ENCODE measurements around the gene MUC2.
"Not testable (repeated sequence)": the region's sequence is repeated elsewhere in the genome, so short reads cannot be mapped to it uniquely, and the experiment has no call there.

Gene MUC2

DNA sequence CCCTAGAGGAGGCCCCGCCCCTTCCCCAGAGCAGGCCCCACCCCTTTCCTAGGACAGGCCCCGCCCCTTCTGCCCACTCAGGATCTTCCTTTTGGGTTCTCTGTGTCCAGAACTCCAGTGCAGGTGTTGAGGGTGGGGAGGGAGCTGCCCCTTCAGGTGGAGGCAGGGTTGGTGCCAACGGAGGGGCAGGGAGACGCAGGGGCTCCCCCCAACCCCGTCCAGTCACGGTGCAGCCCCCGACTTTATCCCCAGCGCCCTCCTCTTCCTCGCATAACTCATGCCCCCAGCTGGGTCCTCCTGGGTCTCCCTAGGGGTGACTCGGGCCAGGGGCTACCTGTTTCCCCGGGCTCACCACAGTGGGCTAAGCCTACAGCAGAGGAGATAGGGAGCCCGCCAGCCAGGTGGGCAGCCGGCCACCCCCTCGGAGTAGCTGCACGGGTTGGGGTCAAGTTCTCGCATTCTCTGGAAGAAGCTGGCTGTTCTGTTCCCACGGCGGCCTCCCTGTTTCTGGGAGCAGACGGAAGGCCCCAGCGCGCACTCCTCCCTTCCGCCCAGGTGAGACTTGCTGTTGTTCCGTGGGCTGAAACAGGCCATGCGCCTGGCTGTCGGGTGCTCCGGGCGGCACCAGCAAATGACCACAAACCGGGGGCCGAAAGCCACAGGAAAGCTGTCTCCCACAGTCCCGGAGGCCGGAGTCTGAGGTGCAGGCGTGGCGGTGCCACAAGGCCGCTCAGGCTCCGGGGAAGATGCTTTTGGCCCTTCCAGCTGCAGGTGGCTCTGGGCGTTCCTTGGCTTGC lies 38.9 kb downstream of the MUC2 start:
- intact Hi-C loops (cut with DNase I), result no loop called here
- DNase-seq, result peak in 8 of 10 donors; percentile 4 to 88 (median 16)

DNA sequence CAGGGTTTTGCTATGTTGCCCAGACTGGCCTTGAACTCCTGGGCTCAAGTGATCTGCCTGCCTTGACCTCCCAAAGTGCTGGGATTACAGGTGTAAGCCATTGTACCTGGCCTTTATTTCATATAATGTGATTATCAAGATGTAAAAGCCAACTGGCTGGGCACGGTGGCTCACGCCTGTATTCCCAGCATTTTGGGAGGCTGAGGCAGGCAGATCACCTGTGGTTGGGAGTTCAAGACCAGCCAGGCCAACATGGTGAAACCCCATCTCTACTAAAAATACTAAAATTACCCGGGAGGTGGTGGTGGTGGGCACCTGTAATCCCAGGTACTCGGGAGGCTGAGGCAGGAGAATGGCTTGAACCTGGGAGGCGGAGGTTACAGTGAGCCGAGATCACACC lies 40.6 kb downstream of the MUC2 start:
- peak in 4 of 10 donors; percentile 1 to 52 (median 26) for DNase-seq
- intact Hi-C loops (cut with DNase I), result not testable (repeated sequence)

DNA sequence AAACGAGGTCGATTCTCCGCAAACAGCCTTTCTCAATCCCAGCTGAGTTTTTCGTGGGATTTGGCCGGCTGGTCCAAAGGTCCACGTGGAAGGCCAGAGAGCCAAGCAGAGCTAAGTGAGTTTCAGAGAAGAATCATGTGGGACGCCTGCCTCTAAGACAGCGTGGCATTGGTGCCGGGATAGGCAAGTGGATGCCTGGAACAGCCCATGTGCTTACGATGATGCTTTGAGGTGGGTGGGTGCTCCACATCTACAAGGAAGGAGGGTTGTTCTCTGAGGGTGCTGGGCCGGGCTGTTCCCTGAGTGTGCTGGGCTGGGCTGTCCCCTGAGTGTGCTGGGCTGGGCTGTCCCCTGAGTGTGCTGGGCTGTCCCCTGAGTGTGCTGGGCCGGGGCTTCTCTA lies 41.4 kb downstream of the MUC2 start:
- DNase-seq, result peak in 5 of 10 donors; percentile 3 to 69 (median 42)
- intact Hi-C loops (cut with DNase I), result no loop called here

DNA sequence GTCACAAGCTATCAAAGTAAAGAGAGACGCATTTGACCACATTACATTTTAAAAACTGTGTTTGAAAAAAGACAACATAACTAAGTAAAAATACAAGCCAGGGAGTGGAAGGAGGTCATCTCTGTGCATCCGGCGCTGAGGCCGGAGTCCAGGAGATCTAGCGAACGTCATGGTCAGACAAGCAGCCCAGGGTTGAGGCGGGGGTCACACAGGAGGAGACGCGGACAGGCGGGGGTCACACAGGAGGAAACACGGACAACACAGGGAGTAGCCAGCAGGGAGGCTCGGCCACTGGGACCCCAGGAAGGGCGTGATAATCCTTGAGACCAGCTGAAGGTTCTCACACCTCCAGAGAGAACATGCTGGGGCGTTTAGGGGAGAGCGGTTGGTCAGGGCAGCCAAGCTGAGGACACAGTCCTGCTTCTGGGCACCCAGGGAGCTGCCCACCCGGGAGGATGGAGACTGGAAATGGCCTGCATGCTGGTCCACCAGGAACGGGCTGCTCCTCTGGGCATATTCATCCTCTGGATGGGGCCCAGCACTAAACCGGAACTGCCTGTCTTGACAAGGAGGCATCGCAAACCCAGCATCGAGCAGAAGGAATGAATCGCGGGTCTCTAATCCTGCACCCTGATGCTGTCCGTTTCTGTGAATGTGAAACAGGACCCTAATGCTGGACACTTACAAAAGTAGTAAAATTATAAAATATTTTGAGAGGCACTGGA lies 42.2 kb downstream of the MUC2 start:
- intact Hi-C loops (cut with DNase I), result no loop called here

GRCh38 chr11:1117992-1118391 lies 43.3 kb downstream of the MUC2 start:
- intact Hi-C loops (cut with DNase I), result no loop called here
- peak in 3 of 10 donors; percentile 5 to 43 (median 43) for DNase-seq

More for the DNA sequence above, 42.2 kb downstream of the MUC2 start:
- peak in 6 of 10 donors; percentile 6 to 80 (median 30) for DNase-seq

- peak in 3 of 10 donors; percentile 2 to 75 (median 48) for DNase-seq
- intact Hi-C loops (cut with DNase I), result no loop called here
Measured at GRCh38 chr11:1118755-1119603, 44.3 kb downstream of the MUC2 start.

DNA sequence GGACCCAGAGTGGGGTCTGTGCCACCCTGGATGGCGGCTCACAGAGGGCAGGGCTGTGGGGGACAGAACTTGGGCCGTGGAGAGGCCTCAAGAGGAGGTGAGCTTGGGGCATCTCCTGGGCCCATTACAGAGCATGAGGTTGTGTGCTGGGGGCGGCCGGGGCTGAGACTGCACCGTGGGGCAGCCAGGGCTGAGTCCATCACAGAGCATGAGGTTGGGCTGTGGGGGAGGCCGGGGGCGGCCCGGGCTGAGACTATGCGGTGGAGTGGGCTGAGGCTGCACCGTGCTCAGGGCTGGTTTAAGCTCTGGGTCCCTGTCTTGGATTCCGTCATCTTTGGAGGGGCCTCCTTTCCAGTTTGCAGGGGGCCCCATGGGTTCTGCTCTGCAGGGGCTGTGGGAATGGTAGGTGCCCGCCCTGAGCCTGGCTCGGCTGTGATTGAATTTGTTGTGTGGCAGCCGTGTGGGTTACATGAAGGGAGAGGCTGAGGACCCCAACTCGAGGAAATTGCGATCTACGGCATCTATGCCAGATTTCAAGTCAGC lies 45.0 kb downstream of the MUC2 start:
- DNase-seq, result peak in 3 of 10 donors; percentile 9 to 72 (median 61)
- intact Hi-C loops (cut with DNase I), result no loop called here

GRCh38 chr11:1120532-1121330 lies 46.1 kb downstream of the MUC2 start:
- peak in 2 of 10 donors; percentile 48 to 65 for DNase-seq

DNA sequence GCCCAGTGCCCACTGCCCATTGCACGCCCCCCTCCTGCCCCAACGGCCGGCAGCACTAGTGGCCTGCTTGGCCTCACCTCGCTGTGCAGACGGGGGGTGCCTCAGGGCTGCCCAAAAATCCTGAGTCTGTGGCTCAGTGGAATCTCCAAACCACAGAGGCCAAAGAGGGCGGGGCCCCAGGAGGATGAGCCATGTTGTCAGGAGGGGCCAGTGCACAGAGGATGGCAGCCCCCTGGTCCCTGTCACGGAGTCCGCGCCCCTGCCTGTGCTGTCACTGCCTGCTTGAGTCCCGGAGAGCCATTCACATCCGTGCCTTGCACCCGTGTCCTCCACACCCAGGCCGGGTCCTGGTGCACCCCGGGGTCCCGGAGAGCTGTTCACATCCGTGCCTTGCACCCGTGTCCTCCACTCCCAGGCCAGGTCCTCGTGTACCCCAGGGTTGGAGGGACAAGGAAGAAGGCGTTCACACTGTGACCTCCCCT lies 46.7 kb downstream of the MUC2 start:
- intact Hi-C loops (cut with DNase I), result no loop called here

More at GRCh38 chr11:1120532-1121330, 46.1 kb downstream of the MUC2 start:
- intact Hi-C loops (cut with DNase I), result no loop called here

GRCh38 chr11:1121813-1122663 lies 47.4 kb downstream of the MUC2 start:
- intact Hi-C loops (cut with DNase I), result no loop called here
- DNase-seq, result peak in 2 of 10 donors; percentile 64 to 67

More for the DNA sequence above, 46.7 kb downstream of the MUC2 start:
- peak in 2 of 10 donors; percentile 75 to 80 for DNase-seq

DNA sequence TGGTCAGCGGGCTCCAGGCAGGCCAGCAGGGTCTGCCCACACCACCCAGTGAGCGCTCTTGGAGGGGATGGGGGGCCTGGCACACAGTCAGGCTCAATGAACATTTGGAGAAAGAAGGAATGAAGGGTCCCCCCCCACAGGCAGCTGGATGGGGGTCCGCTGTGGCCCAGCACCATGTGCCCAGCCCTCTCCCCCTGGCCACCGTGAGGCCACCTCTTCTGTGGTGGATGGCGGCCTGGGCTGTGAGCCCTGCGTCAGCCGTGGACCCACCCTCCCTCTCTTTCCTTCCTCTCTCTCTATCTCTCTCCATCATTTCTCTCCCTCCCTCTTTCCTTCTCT lies 48.0 kb downstream of the MUC2 start:
- DNase-seq, result peak in 1 of 10 donors; percentile 53
- intact Hi-C loops (cut with DNase I), result no loop called here

DNA sequence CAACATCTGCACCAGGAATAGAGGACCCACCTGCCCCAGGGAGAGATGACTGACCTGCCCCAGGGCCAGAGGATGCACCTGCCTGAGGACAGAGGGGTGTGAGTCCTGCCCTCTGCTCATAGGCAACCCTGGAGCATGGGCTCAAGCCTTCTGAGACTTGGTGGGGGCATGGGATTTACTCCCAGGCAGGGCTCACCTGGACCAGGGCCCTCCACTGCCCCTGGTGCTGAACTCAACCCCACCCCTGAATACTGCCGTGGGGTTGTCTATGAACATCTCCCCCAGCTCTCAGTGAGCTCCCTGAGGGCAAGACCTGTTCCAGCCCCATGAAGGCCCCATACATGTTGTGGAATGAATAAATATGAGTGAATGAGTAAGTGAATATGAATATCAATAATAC lies 49.3 kb downstream of the MUC2 start:
- peak in 1 of 10 donors; percentile 74 for DNase-seq
- intact Hi-C loops (cut with DNase I), result no loop called here

Measured in posterior cingulate gyrus (tissue), 11 donors.